Small intestine (tissue), 7 donors: ENCODE data around the gene VSIG2. TPM values are rescaled to one million over a fixed set of nuclear protein-coding genes. Genes with fewer than 3 reads are reported as not detected.
A peak's percentile ranks its signal among the peaks of the same experiment; 100 is the strongest.

Experiments
- DNase-seq, 2 donors: peaks; one replicate each; pipeline versions ENCODE4 v3.0.0 to v3.0.0-alpha.2; 2013
- FAIRE-seq: peaks from 2 replicates; lab custom pipeline; 2012; peaks lifted over from hg19 to GRCh38; lab: Jason Lieb, UNC
- H3K27ac ChIP-seq, 3 donors: one replicate each; pipeline ENCODE4 v1.5.1; 2013; ENCODE audit warnings: low read length in 2 of 3, mild to moderate bottlenecking in 2 of 3, control low read depth in 1 of 3, inconsistent platforms in 1 of 3, low read depth in 1 of 3, moderate library complexity in 1 of 3
- H3K27me3 ChIP-seq, 3 donors: one replicate each; pipeline ENCODE4 v1.6.1; 2013; ENCODE audit warnings: low read length in 3 of 3, inconsistent platforms in 1 of 3; ENCODE audit not compliant: control insufficient read depth in 3 of 3, insufficient read depth in 3 of 3
- H3K36me3 ChIP-seq, 3 donors: one replicate each; pipeline ENCODE4 v1.6.1; 2013; ENCODE audit warnings: low read length in 3 of 3, inconsistent platforms in 1 of 3, low read depth in 1 of 3, mild to moderate bottlenecking in 1 of 3, moderate library complexity in 1 of 3; ENCODE audit not compliant: control insufficient read depth in 3 of 3, insufficient read depth in 2 of 3
- H3K4me1 ChIP-seq, 3 donors: one replicate each; pipeline ENCODE4 v1.6.1; 2013; ENCODE audit warnings: low read length in 2 of 3, inconsistent platforms in 1 of 3, low read depth in 1 of 3, mild to moderate bottlenecking in 1 of 3, moderate library complexity in 1 of 3; ENCODE audit not compliant: control insufficient read depth in 3 of 3, insufficient read depth in 2 of 3
- H3K4me3 ChIP-seq, 3 donors: one replicate each; pipeline ENCODE4 v1.5.1; 2013; ENCODE audit warnings: low read length in 3 of 3, control low read depth in 1 of 3, inconsistent platforms in 1 of 3, low read depth in 1 of 3, mild to moderate bottlenecking in 1 of 3, moderate library complexity in 1 of 3
- H3K9me3 ChIP-seq, 2 donors: one replicate each; pipeline ENCODE4 v1.6.1; 2013; ENCODE audit warnings: low read depth in 1 of 2, low read length in 1 of 2; ENCODE audit not compliant: control insufficient read depth in 2 of 2, insufficient read depth in 1 of 2
- WGBS, 3 donors: extraction: QIAGEN DNeasy Blood & Tissue Kit; methylation state at CpG; one replicate each; pipeline ENCODE4 v1.1.7; 2013; 5-methylcytosine and 5-hydroxymethylcytosine counted together
- polyA plus RNA-seq, 4 donors: library from polyadenylated mRNA; stranded (reverse) in 3 of 4; unstranded in 1 of 4; fragments of 200-250 nt in 3 of 4; fragments of 120-200 nt in 1 of 4; gene quantifications; one replicate each; pipeline versions ENCODE4 v1.2.1 to v1.2.3, GENCODE V29; 2013
- donor health status: healthy with polysubstance abuse.
- donor health status: control.
- donor health status: control.
- donor health status: Bipolar disorder and iron deficiency.
- donor health status: healthy.

VSIG2 gene
- polyA plus RNA-seq, 4 donors = 0.91 to 6.4 TPM; not detected in 2

- peaks cover 0 to 3% (median 2%) of the 10 kb centered on the region in 3 donors for H3K4me1 ChIP-seq
- no peak overlapping the region for H3K4me3 ChIP-seq
- 76 to 90% (median 85%) methylated on average over 2 of the region's 2 CpGs for WGBS, 3 donors
- no peaks in the 10 kb centered on the region for H3K27me3 ChIP-seq
- H3K9me3 ChIP-seq = no peaks in the 10 kb centered on the region
- no peak for FAIRE-seq
- H3K36me3 ChIP-seq = peaks cover 0 to 3% (median 0%) of the 10 kb centered on the region in 3 donors
- peak; percentile 61 to 63 for DNase-seq
- no peak overlapping the region for H3K27ac ChIP-seq
Measured at GRCh38 chr11:124793466-124794278, 41.6 kb upstream of the VSIG2 start.

GRCh38 chr11:124791626-124792341 is 39.7 kb upstream of the VSIG2 start:
- no peaks in the 10 kb centered on the region for H3K27me3 ChIP-seq
- peaks cover 0 to 3% (median 0%) of the 10 kb centered on the region in 3 donors for H3K36me3 ChIP-seq
- H3K27ac ChIP-seq = no peak overlapping the region
- 74 to 84% (median 80%) methylated on average over 4 of the region's 4 CpGs for WGBS, 3 donors
- H3K4me1 ChIP-seq = peaks cover 0 to 2% (median 0%) of the 10 kb centered on the region in 3 donors
- no peaks in the 10 kb centered on the region for H3K9me3 ChIP-seq
- no peak overlapping the region for H3K4me3 ChIP-seq
- DNase-seq (no peak), FAIRE-seq (no peak)

GRCh38 chr11:124788521-124788920 is 36.5 kb upstream of the VSIG2 start:
- no peaks in the 10 kb centered on the region for H3K9me3 ChIP-seq
- no peak overlapping the region for H3K27ac ChIP-seq
- FAIRE-seq (no peak), DNase-seq (no peak)
- no peak overlapping the region for H3K4me3 ChIP-seq
- H3K4me1 ChIP-seq = peaks cover 0 to 3% (median 1%) of the 10 kb centered on the region in 3 donors
- peaks cover 0 to 3% (median 0%) of the 10 kb centered on the region in 3 donors for H3K36me3 ChIP-seq
- H3K27me3 ChIP-seq = no peaks in the 10 kb centered on the region

- Histone ChIP-seq H3K27me3 (no peaks in the 10 kb centered on the region), H3K27ac (no peak overlapping the region), H3K4me3 (no peak overlapping the region), H3K4me1 (peaks cover 0 to 3% (median 0%) of the 10 kb centered on the region in 3 donors), H3K36me3 (peaks cover 0 to 2% (median 0%) of the 10 kb centered on the region in 3 donors), H3K9me3 (no peaks in the 10 kb centered on the region)
- no peak for FAIRE-seq
- no peak for DNase-seq
- WGBS, 3 donors = 84 to 88% (median 85%) methylated on average over 2 of the region's 2 CpGs
Measured at GRCh38 chr11:124784051-124784450, 32.0 kb upstream of the VSIG2 start.

- Histone ChIP-seq H3K9me3 (no peaks in the 10 kb centered on the region), H3K36me3 (peaks cover 0 to 2% (median 0%) of the 10 kb centered on the region in 3 donors), H3K4me1 (peaks cover 0 to 3% (median 0%) of the 10 kb centered on the region in 3 donors), H3K4me3 (no peak overlapping the region), H3K27me3 (no peaks in the 10 kb centered on the region), H3K27ac (no peak overlapping the region)
- FAIRE-seq (no peak), DNase-seq (no peak)
- 84 to 92% (median 92%) methylated on average over 4 of the region's 4 CpGs for WGBS, 3 donors
Measured at GRCh38 chr11:124783002-124783401, 30.9 kb upstream of the VSIG2 start.

GRCh38 chr11:124779568-124779967 is 27.5 kb upstream of the VSIG2 start:
- FAIRE-seq (no peak), DNase-seq (no peak)
- Histone ChIP-seq H3K27me3 (no peaks in the 10 kb centered on the region), H3K27ac (no peak overlapping the region), H3K4me1 (peaks cover 0 to 3% (median 0%) of the 10 kb centered on the region in 3 donors), H3K36me3 (peaks cover 0 to 5% (median 0%) of the 10 kb centered on the region in 3 donors), H3K9me3 (no peaks in the 10 kb centered on the region), H3K4me3 (no peak overlapping the region)
- 69 to 80% (median 78%) methylated on average over 1 of the region's 1 CpG for WGBS, 3 donors

GRCh38 chr11:124778281-124778680 is 26.2 kb upstream of the VSIG2 start:
- DNase-seq (peak; percentile 16 to 26), FAIRE-seq (no peak)
- Histone ChIP-seq H3K27ac (no peak overlapping the region), H3K27me3 (no peaks in the 10 kb centered on the region), H3K36me3 (peaks cover 0 to 5% (median 0%) of the 10 kb centered on the region in 3 donors), H3K4me3 (no peak overlapping the region), H3K9me3 (no peaks in the 10 kb centered on the region), H3K4me1 (no peaks in the 10 kb centered on the region)
- WGBS, 3 donors = 73 to 78% (median 76%) methylated on average over 2 of the region's 2 CpGs

GRCh38 chr11:124776865-124777645 is 25.0 kb upstream of the VSIG2 start:
- 87 to 94% (median 93%) methylated on average over 7 of the region's 7 CpGs for WGBS, 3 donors
- DNase-seq = no peak
- FAIRE-seq = no peak
- H3K4me1 ChIP-seq = no peaks in the 10 kb centered on the region
- peaks cover 0 to 3% (median 0%) of the 10 kb centered on the region in 3 donors for H3K36me3 ChIP-seq
- no peaks in the 10 kb centered on the region for H3K9me3 ChIP-seq
- H3K27ac ChIP-seq = no peak overlapping the region
- H3K4me3 ChIP-seq = no peak overlapping the region
- no peaks in the 10 kb centered on the region for H3K27me3 ChIP-seq
